Measurements from ENCODE around the gene UCN2.

UCN2 gene

GRCh38 chr3:48596676-48597407 is 33.3 kb upstream of the UCN2 start:
- TF ChIP-seq TAF1 (IDR thresholded peaks at IDR 0.05; ENCODE audit: borderline replicate concordance, low read depth, low read length) (no peak), POLR2AphosphoS5 (IDR thresholded peaks at IDR 0.05; ENCODE audit: low read depth, low read length) (no peak), POLR2A (IDR thresholded peaks at IDR 0.05; ENCODE audit: low read depth, low read length) (no peak)
- DNase-seq (ENCODE audit: insufficient read length) (no peak), FAIRE-seq (no peak)

GRCh38 chr3:48596157-48596556 is 32.6 kb upstream of the UCN2 start:
- DNase-seq (ENCODE audit: insufficient read length) (no peak), FAIRE-seq (no peak)
- TF ChIP-seq TAF1 (IDR thresholded peaks at IDR 0.05; ENCODE audit: borderline replicate concordance, low read depth, low read length), result no peak

GRCh38 chr3:48595526-48596121 is 32.0 kb upstream of the UCN2 start:
- TF ChIP-seq POLR2A (IDR thresholded peaks at IDR 0.05; ENCODE audit: low read depth, low read length) (no peak), POLR2AphosphoS5 (IDR thresholded peaks at IDR 0.05; ENCODE audit: low read depth, low read length) (no peak), TAF1 (IDR thresholded peaks at IDR 0.05; ENCODE audit: borderline replicate concordance, low read depth, low read length) (no peak)
- DNase-seq (ENCODE audit: insufficient read length), result no peak
- FAIRE-seq, result no peak

- DNase-seq (ENCODE audit: insufficient read length) (no peak), FAIRE-seq (no peak)
- TF ChIP-seq POLR2AphosphoS5 (IDR thresholded peaks at IDR 0.05; ENCODE audit: low read depth, low read length), result no peak
- TF ChIP-seq POLR2A (IDR thresholded peaks at IDR 0.05; ENCODE audit: low read depth, low read length), result no peak
These were observed 31.5 kb upstream of the UCN2 start, which contains the start of gene COL7A1 for GRCh38 chr3:48595075-48595525. Gene COL7A1, minus strand, starts transcription at chr3:48595329. Its CDS starts 170 bp downstream, at chr3:48595159.

DNA sequence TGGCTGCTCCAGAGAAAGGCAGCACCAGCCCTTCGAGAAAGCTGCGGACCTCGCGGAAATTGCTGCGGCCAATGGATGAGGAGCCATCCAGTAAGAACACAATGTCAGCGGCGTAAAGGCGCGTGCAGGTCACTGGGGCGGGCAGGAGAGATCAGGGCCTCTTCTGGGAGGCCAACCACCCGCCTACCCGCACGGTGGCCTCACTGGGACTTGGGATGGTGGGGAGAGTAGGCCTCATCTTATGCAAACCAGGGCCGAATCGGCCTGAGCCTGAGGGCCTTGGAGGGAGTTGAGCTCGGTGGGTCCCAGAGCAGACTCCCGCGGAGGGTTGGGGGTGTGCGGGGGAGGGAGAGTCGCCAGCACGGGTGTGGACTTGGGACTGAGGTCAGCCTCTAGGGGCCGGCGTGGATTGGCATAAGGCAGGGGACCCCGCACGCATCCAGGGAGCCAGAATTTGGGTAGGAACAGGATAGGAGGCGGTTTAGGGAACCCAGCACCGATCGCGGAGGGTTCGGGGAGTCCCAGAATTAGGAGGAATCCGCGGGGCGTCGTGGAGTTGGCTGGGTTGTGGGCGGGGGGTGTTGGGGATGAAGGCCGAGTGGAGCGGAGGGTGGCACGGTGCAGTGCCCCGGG is 31.0 kb upstream of the UCN2 start:
- no peak for FAIRE-seq
- no peak for DNase-seq (ENCODE audit: insufficient read length)
- TF ChIP-seq POLR2A (IDR thresholded peaks at IDR 0.05; ENCODE audit: low read depth, low read length), result no peak
- no peak for TF ChIP-seq POLR2AphosphoS5 (IDR thresholded peaks at IDR 0.05; ENCODE audit: low read depth, low read length)
- TF ChIP-seq TAF1 (IDR thresholded peaks at IDR 0.05; ENCODE audit: borderline replicate concordance, low read depth, low read length), result no peak

DNA sequence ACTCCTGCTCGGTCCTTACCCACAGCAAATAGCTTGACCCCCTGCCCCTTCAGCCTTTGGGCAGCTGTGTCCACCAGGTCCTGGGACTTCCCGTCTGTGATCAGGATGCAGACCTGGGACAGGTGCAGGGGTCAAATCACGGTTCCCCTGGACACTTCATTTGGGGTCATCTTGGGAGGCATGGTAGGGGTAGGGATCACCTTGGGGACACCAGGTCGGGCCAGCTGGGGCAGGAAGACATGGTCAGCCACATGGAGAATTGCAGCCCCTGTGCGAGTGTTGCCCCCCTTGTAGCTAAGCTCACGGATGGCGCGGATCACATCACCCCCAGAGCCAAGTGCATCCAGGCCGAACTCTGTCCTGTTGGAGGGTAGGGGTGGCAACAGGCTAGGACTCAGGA is 29.8 kb upstream of the UCN2 start:
- FAIRE-seq (no peak), DNase-seq (ENCODE audit: insufficient read length) (no peak)
- TF ChIP-seq POLR2AphosphoS5 (IDR thresholded peaks at IDR 0.05; ENCODE audit: low read depth, low read length), result no peak
- no peak for TF ChIP-seq POLR2A (IDR thresholded peaks at IDR 0.05; ENCODE audit: low read depth, low read length)
- no peak for TF ChIP-seq TAF1 (IDR thresholded peaks at IDR 0.05; ENCODE audit: borderline replicate concordance, low read depth, low read length)

- DNase-seq (ENCODE audit: insufficient read length) (no peak), FAIRE-seq (no peak)
- TF ChIP-seq POLR2A (IDR thresholded peaks at IDR 0.05; ENCODE audit: low read depth, low read length), result no peak
- TF ChIP-seq POLR2AphosphoS5 (IDR thresholded peaks at IDR 0.05; ENCODE audit: low read depth, low read length), result no peak
- TF ChIP-seq TAF1 (IDR thresholded peaks at IDR 0.05; ENCODE audit: borderline replicate concordance, low read depth, low read length), result no peak
These were observed 29.0 kb upstream of the UCN2 start for GRCh38 chr3:48592519-48593087.

DNA sequence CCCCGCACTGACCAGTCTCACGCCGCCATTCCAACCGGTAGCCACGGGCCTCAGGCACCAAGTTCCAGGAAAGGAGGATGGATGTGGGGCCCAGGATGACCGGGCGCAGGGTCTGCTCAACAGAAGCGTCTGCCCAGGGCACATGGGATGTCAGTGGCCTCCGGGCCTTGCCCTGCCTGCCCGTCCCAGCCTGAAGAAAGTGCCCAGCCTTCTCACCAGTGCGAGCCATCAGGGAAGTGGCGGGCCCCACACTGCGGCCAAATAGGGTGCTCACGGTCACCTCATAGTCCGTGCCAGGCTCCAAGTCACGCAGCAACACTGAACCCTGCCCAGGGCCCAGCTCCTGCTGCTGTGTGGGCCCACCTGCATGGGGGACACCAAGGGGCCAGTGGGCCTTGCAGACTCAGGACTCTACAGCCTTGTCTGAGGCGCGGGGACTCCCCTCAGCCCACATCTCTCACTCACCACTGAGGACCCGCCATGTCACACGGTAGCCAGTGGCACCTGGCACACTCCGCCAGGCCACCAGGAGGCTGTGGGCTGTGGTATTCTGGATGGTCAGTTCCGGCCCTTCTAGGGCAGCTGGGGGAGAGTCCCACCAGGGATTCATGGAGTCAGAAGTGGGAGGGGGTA is 28.4 kb upstream of the UCN2 start:
- no peak for FAIRE-seq
- DNase-seq (ENCODE audit: insufficient read length), result no peak
- TF ChIP-seq TAF1 (IDR thresholded peaks at IDR 0.05; ENCODE audit: borderline replicate concordance, low read depth, low read length) (no peak), POLR2AphosphoS5 (IDR thresholded peaks at IDR 0.05; ENCODE audit: low read depth, low read length) (no peak), POLR2A (IDR thresholded peaks at IDR 0.05; ENCODE audit: low read depth, low read length) (no peak)

- DNase-seq (ENCODE audit: insufficient read length), result no peak
- no peak for TF ChIP-seq POLR2AphosphoS5 (IDR thresholded peaks at IDR 0.05; ENCODE audit: low read depth, low read length)
- TF ChIP-seq TAF1 (IDR thresholded peaks at IDR 0.05; ENCODE audit: borderline replicate concordance, low read depth, low read length), result no peak
- TF ChIP-seq POLR2A (IDR thresholded peaks at IDR 0.05; ENCODE audit: low read depth, low read length), result no peak
- FAIRE-seq, result no peak
These were observed 27.9 kb upstream of the UCN2 start for GRCh38 chr3:48591436-48591835.

DNA sequence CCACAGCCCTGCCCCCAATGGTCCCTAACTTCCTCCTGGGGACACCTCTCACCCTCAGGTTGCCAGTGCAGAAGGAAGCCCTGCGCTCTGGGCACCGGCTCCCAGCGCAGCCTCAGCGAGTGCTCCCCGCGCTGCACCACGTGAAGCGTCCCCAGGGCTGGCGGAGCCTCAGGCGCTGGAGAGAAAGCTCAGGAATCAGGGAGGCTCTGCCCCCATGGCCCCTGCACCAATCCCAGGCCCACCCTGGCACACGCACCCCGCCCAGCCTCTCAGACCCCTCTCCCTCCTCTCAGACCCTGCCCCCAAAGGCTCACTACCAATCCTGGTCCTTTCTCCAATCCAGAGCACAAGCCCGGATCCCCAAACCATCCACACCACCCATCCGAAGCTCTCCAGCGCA is 24.6 kb upstream of the UCN2 start:
- TF ChIP-seq POLR2AphosphoS5 (IDR thresholded peaks at IDR 0.05; ENCODE audit: low read depth, low read length) (no peak), POLR2A (IDR thresholded peaks at IDR 0.05; ENCODE audit: low read depth, low read length) (no peak), TAF1 (IDR thresholded peaks at IDR 0.05; ENCODE audit: borderline replicate concordance, low read depth, low read length) (no peak)
- FAIRE-seq (no peak), DNase-seq (ENCODE audit: insufficient read length) (no peak)

DNA sequence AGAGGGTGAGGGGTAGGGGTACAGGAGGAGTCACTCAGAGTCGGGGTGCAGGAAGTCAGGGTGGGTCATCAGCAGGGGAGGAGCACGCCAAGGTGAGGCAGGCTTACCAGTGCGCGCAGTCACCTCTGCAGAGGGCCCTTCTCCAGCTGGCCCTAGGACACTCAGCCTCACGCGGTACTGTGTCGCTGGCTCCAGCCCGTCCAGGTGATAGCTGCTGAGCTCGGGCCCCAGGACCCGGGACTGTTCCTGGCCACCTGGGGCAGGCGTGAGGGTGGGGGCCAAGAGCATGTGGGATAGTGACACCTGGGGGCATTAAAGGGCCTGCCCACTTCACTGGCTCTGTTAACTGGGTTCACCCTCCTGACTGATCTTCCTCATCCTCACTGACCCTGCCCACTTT is 24.1 kb upstream of the UCN2 start:
- DNase-seq (ENCODE audit: insufficient read length) (no peak), FAIRE-seq (no peak)
- TF ChIP-seq POLR2A (IDR thresholded peaks at IDR 0.05; ENCODE audit: low read depth, low read length) (no peak), POLR2AphosphoS5 (IDR thresholded peaks at IDR 0.05; ENCODE audit: low read depth, low read length) (no peak), TAF1 (IDR thresholded peaks at IDR 0.05; ENCODE audit: borderline replicate concordance, low read depth, low read length) (no peak)
